Astrocyte of the spinal cord (primary cell): ENCODE data around the gene TENM4.
A peak's percentile ranks its signal among the peaks of the same experiment; 100 is the strongest.

ENCODE experiments used
- DNase-seq: peaks from one replicate; pipeline ENCODE4 v3.0.0; 2011; ENCODE audit warnings: low read depth, low spot score
- H3K4me3 ChIP-seq: 2 replicates; pipeline ENCODE4 v1.5.1; 2011; ENCODE audit warnings: low read depth, mild to moderate bottlenecking, low read length, moderate library complexity
- CTCF ChIP-seq: IDR thresholded peaks from 2 replicates; pipeline ENCODE4 v1.5.1; 2012; ENCODE audit warnings: low read depth, mild to moderate bottlenecking, low read length, inconsistent platforms
- in situ Hi-C: cut with HindIII; loops from 2 replicates; pipeline ENCODE4 v1.10.0; 2017; ENCODE audit warnings: low sequenced_read_pairs

The TENM4 gene

GRCh38 chr11:79266396-79266795 is 174.4 kb downstream of the TENM4 start:
- in situ Hi-C loops: no loop called here
- DNase-seq: no peak
- no peak for TF ChIP-seq CTCF
- H3K4me3 ChIP-seq: no peak overlapping the region

- H3K4me3 ChIP-seq: no peak overlapping the region
- in situ Hi-C loops: no loop called here
- no peak for TF ChIP-seq CTCF
- DNase-seq: no peak
Measured at GRCh38 chr11:79265756-79266322, 175.0 kb downstream of the TENM4 start.

- no peak for TF ChIP-seq CTCF
- H3K4me3 ChIP-seq: no peak overlapping the region
- DNase-seq: no peak
- in situ Hi-C loops: no loop called here
Measured at GRCh38 chr11:79264284-79264683, 176.5 kb downstream of the TENM4 start.

- no peak overlapping the region for H3K4me3 ChIP-seq
- peak; percentile 17 for DNase-seq
- in situ Hi-C loops: no loop called here
- no peak for TF ChIP-seq CTCF
Measured at GRCh38 chr11:79263001-79263400, 177.8 kb downstream of the TENM4 start.

- in situ Hi-C loops: no loop called here
- no peak overlapping the region for H3K4me3 ChIP-seq
- no peak for TF ChIP-seq CTCF
- DNase-seq: no peak
Measured at GRCh38 chr11:79262221-79262620, 178.6 kb downstream of the TENM4 start.

GRCh38 chr11:79261684-79262083 is 179.1 kb downstream of the TENM4 start:
- in situ Hi-C loops: no loop called here

More at GRCh38 chr11:79261684-79262083, 179.1 kb downstream of the TENM4 start:
- TF ChIP-seq CTCF: no peak
- DNase-seq: no peak
- H3K4me3 ChIP-seq: no peak overlapping the region
